ENCODE measurements around the gene IKBKG. TPM values are rescaled to one million over a fixed set of nuclear protein-coding genes. Genes with fewer than 3 reads are reported as not detected.

The IKBKG gene
- total RNA-seq, 1 experiment from 2014 or later = 24.0 TPM

DNA sequence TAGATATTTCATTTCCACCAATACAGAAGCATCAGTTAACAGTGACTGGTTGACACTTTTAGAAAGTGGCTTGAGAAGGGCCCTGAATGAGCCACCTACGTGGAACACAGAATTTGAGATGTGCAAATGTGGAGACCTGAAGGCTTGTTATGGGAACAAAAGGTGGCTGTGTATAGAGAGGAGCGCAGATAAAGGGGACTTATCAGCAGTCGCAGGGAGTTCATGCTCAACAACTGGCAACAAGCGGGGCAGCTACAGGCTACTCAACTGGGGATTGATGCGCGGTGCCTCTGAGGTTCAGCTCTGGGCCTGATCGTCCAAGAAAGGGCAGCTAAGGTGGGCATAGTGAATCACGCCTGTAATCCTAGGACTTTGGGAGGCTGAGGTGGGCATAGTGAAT, 28.0 kb upstream of the IKBKG start:
- Histone ChIP-seq H3K27ac (ENCODE audit: low read depth, low read length) (no peak overlapping the region), H3K9me2 (ENCODE audit: insufficient read depth) (no peaks in the 10 kb centered on the region), H3K4me1 (ENCODE audit: control insufficient read depth in 1 of 2, insufficient read depth in 2 of 2, low read length in 2 of 2) (peaks cover 5 to 10% of the 10 kb centered on the region in 2 experiments), H3K4me2 (ENCODE audit: low read length) (no peak overlapping the region), H3K4me3 (replicated peaks in 1 of 2; ENCODE audit: low read depth in 1 of 2, low read length in 2 of 2) (no peak overlapping the region), H2AFZ (ENCODE audit: low read depth, low read length, poor library complexity, severe bottlenecking) (no peak overlapping the region), H3K79me2 (ENCODE audit: insufficient read depth, low read length) (no peaks in the 10 kb centered on the region), H3K9me3 (ENCODE audit: control insufficient read depth in 1 of 2, insufficient read depth in 1 of 2, low read depth in 1 of 2, low read length in 2 of 2) (no peaks in the 10 kb centered on the region), H3K36me3 (ENCODE audit: control insufficient read depth in 1 of 2, insufficient read depth in 2 of 2, low read length in 2 of 2) (no peaks in the 10 kb centered on the region), H4K20me1 (ENCODE audit: insufficient read depth) (no peaks in the 10 kb centered on the region), H3K9ac (ENCODE audit: low read length) (no peak overlapping the region), H3K27me3 (ENCODE audit: insufficient read depth, low read length) (no peaks in the 10 kb centered on the region)
- no TSS peak for BruUV-seq (replicated peaks)
- intact Hi-C loops (cut with micrococcal nuclease) = no loop called here
- RAD21 ChIA-PET (ENCODE audit: low non-redundant PET in 1 of 2, low total read pairs in 2 of 2, uncharacterized antibody in 2 of 2, unreplicated experiment in 2 of 2) = no interaction called here
- POLR2A ChIA-PET = no interaction called here
- ATAC-seq (no peak), DNase-seq (ENCODE audit: low read depth, low spot score) (no peak)
- CTCF ChIA-PET = no interaction called here
- no peak for TF ChIP-seq ZNF274 (IDR thresholded peaks at IDR 0.05; ENCODE audit: low read depth, low read length)
- TF ChIP-seq ZFX (IDR thresholded peaks at IDR 0.05) = no peak
- TF ChIP-seq, protein P1, sequence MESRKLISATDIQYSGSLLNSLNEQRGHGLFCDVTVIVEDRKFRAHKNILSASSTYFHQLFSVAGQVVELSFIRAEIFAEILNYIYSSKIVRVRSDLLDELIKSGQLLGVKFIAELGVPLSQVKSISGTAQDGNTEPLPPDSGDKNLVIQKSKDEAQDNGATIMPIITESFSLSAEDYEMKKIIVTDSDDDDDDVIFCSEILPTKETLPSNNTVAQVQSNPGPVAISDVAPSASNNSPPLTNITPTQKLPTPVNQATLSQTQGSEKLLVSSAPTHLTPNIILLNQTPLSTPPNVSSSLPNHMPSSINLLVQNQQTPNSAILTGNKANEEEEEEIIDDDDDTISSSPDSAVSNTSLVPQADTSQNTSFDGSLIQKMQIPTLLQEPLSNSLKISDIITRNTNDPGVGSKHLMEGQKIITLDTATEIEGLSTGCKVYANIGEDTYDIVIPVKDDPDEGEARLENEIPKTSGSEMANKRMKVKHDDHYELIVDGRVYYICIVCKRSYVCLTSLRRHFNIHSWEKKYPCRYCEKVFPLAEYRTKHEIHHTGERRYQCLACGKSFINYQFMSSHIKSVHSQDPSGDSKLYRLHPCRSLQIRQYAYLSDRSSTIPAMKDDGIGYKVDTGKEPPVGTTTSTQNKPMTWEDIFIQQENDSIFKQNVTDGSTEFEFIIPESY (IDR thresholded peaks at IDR 0.05; ENCODE audit: extremely low read depth, insufficient replicate concordance, low read length) = no peak
- no peak for TF ChIP-seq EZH2 (IDR thresholded peaks at IDR 0.05)
- no peak for TF ChIP-seq TCF7L2 (IDR thresholded peaks at IDR 0.05; ENCODE audit: borderline replicate concordance, extremely low read depth, insufficient read depth, insufficient read length)
- no peak for TF ChIP-seq FOSL1 (IDR thresholded peaks at IDR 0.05; ENCODE audit: low read depth)
- no peak for TF ChIP-seq EGR1 (IDR thresholded peaks at IDR 0.05; ENCODE audit: low read depth)
- TF ChIP-seq JUND (IDR thresholded peaks at IDR 0.05) = no peak
- no peak for TF ChIP-seq POLR2AphosphoS5 (IDR thresholded peaks at IDR 0.05; ENCODE audit: low read depth, low read length)
- no peak for TF ChIP-seq RAD21 (IDR thresholded peaks at IDR 0.05; ENCODE audit: low read depth)
- TF ChIP-seq, protein P2, sequence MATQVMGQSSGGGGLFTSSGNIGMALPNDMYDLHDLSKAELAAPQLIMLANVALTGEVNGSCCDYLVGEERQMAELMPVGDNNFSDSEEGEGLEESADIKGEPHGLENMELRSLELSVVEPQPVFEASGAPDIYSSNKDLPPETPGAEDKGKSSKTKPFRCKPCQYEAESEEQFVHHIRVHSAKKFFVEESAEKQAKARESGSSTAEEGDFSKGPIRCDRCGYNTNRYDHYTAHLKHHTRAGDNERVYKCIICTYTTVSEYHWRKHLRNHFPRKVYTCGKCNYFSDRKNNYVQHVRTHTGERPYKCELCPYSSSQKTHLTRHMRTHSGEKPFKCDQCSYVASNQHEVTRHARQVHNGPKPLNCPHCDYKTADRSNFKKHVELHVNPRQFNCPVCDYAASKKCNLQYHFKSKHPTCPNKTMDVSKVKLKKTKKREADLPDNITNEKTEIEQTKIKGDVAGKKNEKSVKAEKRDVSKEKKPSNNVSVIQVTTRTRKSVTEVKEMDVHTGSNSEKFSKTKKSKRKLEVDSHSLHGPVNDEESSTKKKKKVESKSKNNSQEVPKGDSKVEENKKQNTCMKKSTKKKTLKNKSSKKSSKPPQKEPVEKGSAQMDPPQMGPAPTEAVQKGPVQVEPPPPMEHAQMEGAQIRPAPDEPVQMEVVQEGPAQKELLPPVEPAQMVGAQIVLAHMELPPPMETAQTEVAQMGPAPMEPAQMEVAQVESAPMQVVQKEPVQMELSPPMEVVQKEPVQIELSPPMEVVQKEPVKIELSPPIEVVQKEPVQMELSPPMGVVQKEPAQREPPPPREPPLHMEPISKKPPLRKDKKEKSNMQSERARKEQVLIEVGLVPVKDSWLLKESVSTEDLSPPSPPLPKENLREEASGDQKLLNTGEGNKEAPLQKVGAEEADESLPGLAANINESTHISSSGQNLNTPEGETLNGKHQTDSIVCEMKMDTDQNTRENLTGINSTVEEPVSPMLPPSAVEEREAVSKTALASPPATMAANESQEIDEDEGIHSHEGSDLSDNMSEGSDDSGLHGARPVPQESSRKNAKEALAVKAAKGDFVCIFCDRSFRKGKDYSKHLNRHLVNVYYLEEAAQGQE (IDR thresholded peaks at IDR 0.05; ENCODE audit: low read depth) = no peak
- TF ChIP-seq ELF1 (IDR thresholded peaks at IDR 0.05; ENCODE audit: borderline replicate concordance, low read depth) = no peak
- TF ChIP-seq, protein P3, sequence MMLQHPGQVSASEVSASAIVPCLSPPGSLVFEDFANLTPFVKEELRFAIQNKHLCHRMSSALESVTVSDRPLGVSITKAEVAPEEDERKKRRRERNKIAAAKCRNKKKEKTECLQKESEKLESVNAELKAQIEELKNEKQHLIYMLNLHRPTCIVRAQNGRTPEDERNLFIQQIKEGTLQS (IDR thresholded peaks at IDR 0.05) = no peak
- TF ChIP-seq, protein P4, sequence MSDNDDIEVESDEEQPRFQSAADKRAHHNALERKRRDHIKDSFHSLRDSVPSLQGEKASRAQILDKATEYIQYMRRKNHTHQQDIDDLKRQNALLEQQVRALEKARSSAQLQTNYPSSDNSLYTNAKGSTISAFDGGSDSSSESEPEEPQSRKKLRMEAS (IDR thresholded peaks at IDR 0.05) = no peak
- TF ChIP-seq, protein P5, sequence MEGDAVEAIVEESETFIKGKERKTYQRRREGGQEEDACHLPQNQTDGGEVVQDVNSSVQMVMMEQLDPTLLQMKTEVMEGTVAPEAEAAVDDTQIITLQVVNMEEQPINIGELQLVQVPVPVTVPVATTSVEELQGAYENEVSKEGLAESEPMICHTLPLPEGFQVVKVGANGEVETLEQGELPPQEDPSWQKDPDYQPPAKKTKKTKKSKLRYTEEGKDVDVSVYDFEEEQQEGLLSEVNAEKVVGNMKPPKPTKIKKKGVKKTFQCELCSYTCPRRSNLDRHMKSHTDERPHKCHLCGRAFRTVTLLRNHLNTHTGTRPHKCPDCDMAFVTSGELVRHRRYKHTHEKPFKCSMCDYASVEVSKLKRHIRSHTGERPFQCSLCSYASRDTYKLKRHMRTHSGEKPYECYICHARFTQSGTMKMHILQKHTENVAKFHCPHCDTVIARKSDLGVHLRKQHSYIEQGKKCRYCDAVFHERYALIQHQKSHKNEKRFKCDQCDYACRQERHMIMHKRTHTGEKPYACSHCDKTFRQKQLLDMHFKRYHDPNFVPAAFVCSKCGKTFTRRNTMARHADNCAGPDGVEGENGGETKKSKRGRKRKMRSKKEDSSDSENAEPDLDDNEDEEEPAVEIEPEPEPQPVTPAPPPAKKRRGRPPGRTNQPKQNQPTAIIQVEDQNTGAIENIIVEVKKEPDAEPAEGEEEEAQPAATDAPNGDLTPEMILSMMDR (IDR thresholded peaks at IDR 0.05 in 2 of 3, conservative IDR thresholded peaks at IDR 0.05 in 1 of 3; ENCODE audit: borderline replicate concordance in 1 of 3, insufficient read depth in 1 of 3, low read depth in 2 of 3, low read length in 2 of 3) = no peak
- no peak for TF ChIP-seq POLR2A (IDR thresholded peaks at IDR 0.05; ENCODE audit: borderline replicate concordance, extremely low read depth, insufficient read depth, insufficient read length)
- no peak for TF ChIP-seq SIN3A (IDR thresholded peaks at IDR 0.05; ENCODE audit: low read depth)
- no peak for TF ChIP-seq CEBPB (IDR thresholded peaks at IDR 0.05; ENCODE audit: low read depth)

Data from HCT116 (cell line).